GM21786 (cell line): ENCODE results near the gene BRDT.
"Not testable (repeated sequence)": the region's sequence is repeated elsewhere in the genome, so short reads cannot be mapped to it uniquely, and the experiment has no call there.

Experiments
- ATAC-seq: cut with Tn5 transposase; IDR thresholded peaks from one replicate; pipeline ENCODE4 v1.9.1; 2021; ENCODE audit not compliant: unreplicated experiment

Gene BRDT

DNA sequence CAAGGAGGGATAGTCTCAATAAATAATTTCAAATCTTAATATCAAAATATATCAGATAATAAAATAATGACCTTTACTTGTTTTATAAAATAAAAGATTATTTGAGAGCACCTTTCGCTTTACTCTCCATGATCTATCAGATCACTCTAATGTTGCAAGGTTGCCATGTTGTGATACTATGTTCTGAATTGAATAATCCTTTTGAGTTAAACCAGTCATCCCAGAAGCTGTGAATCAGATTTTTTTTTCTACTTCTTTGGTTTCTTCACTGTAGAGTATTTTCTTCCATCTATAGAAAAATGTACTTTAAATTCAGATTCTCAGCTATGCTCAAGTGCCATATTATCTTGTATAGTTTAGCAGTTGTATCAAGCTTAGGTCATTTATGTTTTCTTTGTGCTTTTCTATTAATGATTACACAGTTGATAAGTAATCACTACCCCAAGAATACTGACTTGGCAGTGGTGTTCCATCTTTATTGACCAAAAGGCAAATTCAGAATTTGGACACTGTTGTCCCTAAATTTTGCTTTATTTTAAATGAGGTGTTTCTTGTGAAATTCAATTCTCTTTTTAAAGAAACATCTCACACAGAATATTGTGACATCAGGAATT lies 32.9 kb downstream of the BRDT start:
- no peak for ATAC-seq

DNA sequence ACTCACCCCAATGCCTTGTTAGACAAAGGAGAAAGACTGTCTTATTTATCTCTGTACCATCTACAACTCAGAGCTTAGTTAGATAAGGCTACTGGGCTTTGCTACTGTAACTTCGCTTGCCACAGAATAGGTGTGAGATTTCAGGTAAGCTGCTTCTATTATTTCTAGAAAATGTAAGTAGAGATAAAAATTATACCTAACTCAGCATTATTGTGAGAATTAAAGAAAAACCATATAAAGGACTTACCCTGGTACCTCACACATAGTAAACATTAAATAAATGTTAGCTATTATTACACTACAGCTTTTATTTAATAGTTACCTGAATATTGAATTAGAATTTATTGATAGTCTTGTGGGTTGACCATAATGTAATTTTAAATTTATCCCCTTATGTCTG lies 44.1 kb downstream of the BRDT start:
- no peak for ATAC-seq

DNA sequence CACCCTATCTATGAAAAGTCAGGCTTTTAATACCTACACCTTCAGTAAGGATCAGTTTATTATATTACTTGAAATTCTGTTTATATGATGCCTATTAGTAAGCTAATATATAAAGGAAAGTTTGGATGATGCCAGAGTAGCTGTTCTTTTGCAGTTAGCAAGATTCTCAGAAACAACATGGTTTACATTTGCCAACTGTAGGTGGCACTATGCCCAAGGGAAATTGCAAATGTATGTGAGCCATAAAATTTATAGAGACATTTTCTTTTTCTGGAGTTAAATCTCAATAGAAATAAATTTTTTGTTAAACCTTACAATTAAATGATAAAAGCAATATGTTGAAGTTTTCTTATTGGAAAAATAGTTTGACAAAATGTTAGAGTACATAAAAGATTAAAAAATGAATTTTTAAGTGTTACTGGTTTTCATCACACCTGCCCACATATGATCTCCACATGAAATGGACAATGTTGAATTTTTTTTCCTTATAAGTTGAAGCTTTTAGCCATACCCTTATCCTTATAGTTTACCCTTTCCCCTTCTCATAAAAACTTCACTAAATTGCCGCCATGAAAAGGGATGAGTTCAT lies 48.5 kb downstream of the BRDT start:
- ATAC-seq, result no peak

DNA sequence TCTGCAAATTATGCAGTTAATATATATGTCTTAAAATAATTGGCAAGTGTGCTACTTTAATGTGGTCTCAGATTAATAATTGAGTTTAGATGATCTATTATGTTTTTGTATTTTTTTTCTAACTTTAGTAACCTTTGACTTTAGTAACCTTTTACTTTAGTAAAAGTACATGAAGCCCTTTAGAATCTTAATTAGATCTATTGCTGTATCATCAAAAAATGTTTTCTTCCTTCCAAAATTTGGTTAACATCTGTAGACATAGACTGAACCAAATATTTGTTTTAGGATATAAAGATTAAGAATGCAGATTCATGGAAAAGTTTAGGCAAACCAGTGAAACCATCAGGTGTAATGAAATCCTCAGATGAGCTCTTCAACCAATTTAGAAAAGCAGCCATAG lies 54.9 kb downstream of the BRDT start:
- no peak for ATAC-seq

DNA sequence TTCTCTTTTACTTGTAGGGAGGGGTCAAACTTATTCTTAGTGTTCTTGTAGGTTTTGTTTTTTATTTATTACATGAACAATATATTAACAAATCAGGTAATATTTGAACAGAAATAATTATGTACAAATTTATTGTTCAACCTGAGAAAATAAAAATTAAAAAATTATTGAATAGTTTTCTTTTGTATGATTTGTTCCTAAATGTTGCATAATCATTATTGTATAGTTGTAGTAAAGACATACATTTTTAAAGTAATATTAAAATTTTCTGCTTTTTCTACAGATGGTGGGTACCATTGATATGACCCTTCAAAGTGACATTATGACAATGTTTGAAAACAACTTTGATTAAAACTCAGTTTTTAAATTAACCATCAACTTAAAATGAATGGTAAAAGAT lies 64.7 kb downstream of the BRDT start:
- no peak for ATAC-seq

DNA sequence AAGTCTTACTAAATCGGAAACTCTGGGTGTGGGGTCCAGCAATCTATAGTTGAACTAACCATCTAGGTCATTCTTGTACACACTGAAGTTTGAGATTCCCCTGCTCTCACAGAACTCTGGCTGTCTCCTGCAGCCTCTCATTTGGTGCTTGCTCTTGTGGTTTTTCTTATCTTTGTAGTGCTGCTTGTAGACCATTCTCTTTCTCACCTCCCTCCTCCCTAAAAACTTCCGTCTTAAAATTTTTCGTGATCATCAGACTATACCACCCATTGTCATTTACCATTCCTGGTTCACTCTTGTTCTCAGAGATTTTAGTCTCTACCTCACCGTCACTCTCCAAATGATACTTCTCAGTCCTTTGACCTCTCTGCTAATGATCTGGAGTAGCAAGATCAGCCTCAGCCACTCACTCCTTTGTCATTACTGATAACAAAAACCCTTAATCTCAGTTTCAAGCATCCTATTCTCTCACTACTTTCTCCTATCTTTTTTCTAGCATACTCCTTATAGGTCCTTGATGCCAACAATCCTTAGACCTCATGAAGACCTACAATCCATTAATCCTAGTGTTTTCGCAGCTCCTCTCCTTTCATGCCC lies 67.6 kb downstream of the BRDT start:
- no peak for ATAC-seq

DNA sequence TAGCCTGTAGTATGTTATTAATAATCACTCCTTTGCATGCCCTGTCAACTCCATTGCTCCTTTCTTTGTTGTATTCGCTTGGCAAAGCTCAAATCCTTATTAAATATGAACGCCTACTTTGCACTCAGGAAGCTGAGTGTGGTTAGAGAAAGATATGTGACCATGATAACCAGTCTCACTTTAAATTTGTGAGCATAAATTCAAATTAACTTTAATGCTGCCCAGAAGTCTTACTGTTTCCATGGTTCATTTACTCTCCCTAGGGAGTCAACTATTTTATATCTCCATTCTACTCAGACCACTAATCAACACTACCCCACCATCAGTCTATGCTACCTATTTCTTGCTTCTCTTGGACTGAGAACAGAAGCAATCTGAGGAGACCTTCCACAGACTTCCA lies 68.5 kb downstream of the BRDT start:
- ATAC-seq, result no peak

DNA sequence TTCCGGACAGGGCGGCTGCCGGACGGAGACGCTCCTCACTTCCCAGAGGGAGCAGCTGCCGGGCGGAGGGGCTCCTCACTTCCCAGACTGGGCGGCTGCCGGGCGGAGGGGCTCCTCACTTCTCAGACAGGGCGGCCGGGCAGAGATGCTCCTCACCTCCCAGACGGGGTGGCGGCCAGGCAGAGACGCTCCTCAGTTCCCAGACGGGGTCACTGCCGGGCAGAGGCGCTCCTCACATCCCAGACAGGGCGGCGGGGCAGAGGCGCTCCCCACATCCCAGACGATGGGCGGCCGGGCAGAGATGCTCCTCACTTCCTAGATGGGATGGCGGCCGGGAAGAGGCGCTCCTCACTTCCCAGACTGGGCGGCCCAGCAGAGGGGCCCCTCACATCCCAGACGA lies 76.8 kb downstream of the BRDT start:
- not testable (repeated sequence) for ATAC-seq

DNA sequence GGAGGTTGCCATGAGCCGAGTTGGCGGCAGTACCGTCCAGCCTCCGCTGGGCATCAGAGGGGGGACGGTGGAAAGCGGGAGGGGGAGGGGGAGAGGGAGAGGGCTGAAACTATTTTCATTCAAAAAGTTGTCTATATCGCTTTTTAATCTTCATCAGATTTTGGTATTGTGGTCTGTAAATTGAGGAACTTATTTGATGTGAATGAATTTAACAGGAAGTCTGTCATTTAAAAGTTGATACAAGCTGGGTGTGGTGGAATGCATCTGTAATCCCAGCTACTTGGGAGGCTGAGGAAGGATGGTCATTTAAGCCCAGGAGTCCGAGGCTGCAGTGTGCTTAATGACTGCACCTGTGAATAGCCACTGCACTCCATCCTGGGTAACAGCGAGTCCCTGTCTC lies 77.6 kb downstream of the BRDT start:
- ATAC-seq, result no peak

DNA sequence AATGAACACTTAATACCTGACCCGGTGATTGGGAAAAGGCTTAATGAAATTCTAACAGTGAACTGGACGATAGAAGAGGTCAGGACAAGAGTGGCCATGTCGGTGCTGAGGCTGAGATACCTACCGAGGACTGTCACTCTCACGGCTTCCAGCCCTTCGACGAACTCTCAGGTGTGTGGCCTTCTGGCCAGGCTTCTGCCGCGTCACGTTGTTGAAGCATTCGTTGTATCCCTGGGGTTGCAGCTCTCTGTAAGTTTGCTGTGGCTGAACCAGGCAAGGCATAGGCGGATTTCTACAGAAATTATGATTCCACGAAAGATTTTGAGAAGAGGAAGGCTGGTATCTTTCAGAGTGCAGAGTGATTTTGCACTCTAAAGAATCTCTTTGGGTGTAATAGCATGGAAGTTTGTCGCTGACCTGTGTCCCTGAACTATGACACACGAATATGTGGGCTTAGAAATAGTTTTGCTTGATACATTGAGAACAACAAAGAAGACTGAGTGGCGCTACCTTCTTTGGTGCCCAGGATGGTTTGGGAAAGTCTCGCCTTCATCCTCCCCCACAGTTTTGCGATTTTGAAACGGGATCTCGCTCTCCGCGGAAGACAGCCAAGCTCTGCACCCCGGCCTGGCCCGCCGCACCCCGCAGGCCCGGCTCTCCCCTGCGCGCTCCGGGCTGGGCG lies 80.2 kb downstream of the BRDT start:
- ATAC-seq, result no peak

DNA sequence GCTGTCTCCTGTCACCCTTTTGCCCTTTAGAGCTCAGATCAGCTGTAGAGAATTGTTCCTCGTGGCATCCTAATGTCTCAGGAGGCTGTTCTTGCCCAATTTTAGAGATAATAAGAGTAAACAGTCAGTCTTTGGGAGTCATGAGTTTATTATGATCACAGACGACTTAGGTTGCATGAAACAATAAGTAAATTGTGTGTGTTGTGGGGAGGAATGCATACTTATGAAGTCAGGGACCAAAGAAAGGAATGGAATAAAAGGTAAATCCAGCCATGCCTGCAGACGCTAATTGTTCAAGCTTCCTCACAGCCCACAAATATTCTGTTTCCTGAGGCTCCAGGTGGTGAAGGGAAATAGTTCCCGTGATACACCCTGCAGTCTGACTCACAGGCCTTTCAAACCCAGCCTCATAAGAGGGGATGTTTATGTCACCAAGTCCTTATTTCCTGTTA lies 81.5 kb downstream of the BRDT start:
- ATAC-seq, result no peak

DNA sequence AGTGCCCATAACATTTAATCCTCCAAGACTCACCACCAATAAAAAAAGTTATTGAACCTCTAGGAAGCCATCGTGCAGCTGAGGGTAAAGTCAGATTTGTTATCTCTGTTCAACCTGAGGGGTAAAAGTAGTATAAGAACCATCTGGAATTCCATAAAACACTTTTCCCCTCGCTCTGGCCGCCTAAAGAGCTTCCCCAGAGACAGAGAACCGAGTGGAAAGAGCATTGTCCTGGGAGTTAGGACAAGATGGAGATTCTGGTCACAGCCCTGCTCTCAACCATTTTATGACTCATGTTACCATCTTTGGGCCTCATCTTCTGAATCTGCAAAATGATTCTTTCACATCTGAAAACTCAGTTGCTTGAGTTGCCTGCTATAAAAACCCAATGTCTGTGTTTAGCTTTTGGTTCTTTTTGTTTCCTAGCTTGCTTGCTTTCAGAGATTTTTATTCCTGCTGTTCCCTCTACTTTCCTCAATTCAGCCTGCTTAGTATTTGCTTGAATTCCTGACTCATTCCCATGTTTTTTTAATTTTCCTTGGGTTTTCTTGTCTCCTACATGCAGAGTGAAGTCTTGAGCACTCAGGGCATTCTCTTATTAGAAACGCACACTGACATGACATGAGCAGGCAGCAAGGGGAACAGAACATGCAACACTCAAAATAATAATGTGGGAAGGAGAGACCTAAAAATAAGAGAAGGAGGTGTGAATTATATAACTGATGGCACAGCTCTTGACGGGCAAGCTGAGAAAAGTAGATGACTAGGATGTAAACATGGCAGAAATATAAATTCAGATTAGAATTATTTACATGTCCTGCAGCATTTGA lies 82.3 kb downstream of the BRDT start:
- no peak for ATAC-seq

DNA sequence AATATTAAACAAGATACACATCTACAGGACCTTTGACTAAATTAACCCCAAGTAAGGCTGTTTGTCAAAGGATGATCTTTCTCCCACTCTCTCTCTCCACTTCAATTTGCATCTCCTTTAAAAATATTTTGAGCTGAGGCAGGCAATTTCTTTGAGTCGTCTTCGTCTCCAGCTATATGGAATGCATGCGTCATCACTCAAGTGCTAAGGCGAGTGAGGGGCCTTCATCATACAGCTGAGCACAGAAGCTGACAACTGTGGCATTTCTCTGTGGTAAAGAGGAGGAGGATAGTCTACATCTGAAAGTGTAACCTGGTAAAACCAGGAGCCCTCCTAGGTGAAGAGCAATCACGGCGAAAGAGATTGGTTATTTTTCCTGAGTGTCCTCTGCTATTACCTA lies 88.2 kb downstream of the BRDT start:
- no peak for ATAC-seq

DNA sequence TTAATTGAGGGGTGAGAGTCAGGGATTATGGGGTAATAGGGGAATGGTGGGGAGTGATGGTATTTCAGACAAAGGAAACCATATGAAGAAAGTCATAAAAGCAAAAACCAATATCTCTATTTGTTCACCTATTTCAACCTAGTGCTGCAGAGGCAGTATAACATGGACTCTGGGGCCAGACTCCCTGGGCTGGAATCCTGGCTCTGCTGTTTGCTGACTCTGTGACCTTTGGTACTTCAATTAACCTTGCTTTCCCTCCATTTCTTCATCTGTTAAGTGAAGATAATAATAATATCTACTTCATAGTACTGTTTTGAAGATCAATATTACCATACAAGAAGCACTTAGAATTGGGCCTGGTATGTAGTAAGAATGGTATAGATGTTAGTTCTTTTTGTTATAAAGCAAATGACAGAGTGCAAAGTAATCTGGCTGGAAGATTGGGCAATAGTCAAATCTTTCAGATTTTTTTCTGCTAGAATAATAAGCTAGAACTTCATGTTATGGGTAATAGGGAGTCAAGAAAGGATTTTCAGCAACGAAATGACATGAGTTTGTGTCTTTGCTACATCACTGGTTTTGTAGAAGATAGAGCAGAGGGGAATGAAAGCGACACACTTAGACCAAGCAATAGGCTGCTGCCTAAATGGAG lies 89.6 kb downstream of the BRDT start:
- ATAC-seq, result no peak

DNA sequence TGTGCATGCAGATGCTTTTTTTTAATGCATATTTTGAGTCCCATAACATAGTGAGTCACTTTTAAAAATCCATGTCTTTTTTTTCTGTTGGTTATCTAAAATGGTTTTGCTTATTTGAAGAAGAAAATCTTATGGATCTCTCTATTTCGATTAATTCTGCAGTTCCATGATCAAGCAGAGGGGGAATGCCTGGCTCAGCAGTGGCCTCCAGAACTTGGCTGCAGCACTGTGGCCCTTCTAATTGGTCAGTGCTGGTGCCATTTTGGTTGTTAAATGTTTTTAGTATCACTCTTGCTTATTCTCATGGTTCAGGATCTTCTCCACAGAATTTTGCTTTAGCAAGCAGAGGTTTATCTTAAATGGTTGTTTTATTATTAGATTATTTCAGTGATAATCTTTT lies 91.8 kb downstream of the BRDT start:
- no peak for ATAC-seq

DNA sequence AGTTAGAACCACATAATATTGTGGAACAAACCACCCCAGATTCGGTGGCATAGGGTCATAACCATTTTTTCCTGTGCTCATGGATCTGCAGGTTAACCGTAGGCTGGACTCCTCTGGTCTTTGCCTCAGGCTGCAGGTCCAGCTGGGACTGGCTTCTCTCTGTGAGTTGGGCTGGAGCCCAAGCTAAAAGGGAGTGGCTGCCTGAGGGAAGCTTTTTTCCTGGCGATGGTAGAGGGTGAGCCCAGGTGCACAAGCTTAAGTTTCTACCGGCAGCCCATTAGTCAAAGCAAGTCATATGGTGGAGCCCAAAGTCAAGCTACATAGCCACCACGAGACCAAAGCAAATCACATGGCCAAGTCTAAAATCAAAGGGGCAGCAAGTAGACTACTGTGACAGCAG lies 94.4 kb downstream of the BRDT start:
- no peak for ATAC-seq

DNA sequence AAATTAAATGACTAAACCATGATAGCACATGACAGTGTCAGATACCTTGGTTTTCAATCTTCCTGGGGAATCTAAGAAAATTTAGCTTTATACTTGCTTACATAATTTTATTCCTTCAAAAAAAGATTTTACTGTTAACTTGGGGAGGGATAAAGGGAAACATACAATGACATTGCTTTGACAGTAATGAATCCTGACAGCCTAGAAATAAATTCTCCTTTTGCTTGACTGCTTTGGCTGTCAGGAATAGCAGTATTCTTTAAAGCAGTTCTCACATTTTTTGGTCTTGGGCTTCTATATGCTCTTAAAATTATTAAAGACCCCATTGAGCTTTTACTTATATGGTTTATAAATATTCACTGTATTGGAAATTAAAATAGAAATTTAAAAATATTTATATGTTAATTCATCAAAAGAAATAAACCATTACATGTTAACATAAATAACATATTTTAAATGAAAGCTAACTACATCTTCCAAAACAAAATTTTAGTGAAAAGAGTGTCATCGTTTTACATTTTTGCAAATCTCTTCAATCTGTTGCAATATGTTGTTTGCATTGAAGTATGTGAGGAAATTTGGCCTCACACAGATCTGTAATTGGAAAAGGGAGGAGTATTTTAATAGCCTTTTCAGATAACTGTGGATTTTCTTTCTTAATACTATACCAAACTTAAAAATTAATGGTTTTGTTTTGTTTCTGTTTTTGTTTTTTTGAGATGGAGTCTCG lies 96.7 kb downstream of the BRDT start:
- ATAC-seq, result no peak

DNA sequence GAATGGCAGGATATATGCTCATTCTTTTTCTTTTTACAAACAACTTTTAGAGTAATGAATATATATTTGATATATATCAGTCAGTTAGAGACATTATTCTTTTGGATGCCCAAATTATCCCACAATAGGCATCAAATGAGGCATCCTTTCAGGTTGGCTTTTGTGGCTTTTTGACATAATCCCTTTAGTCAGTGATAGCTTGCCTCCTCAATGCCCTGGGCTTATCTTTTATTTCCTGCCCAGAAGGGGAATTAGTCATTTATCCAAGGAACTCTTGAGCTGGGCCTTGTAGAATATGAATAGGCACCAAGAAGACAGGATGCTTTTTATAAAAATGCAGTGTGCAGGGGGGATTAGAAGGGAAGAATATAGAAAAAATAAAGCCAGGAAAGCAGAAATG lies 102.7 kb downstream of the BRDT start:
- ATAC-seq, result no peak
